ENCODE results near the gene PSRC1. TPM values are rescaled to one million over a fixed set of nuclear protein-coding genes. Genes with fewer than 3 reads are reported as not detected.

The PSRC1 gene
- total RNA-seq, 1 donor from 2014 or later = 78.1 TPM

GRCh38 chr1:109319114-109319513 lies 36.2 kb upstream of the PSRC1 start:
- peaks cover 2% of the 10 kb centered on the region for H3K27me3 Mint-ChIP-seq (ENCODE audit: insufficient read depth, low read depth)
- Histone ChIP-seq H3K4me2 (no peak overlapping the region), H3K27me3 (no peaks in the 10 kb centered on the region), H3K9ac (no peak overlapping the region), H3K9me3 (ENCODE audit: low read depth) (no peaks in the 10 kb centered on the region), H4K20me1 (ENCODE audit: low read depth) (no peaks in the 10 kb centered on the region), H3K79me2 (ENCODE audit: low read depth) (no peaks in the 10 kb centered on the region), H3K4me3 (no peak overlapping the region), H3F3A (ENCODE audit: low read depth) (no peaks in the 10 kb centered on the region), H3K36me3 (no peaks in the 10 kb centered on the region), H3K27ac (no peak overlapping the region), H2AFZ (replicated peaks) (no peak overlapping the region), H3K4me1 (no peaks in the 10 kb centered on the region)
- no peaks in the 10 kb centered on the region for H3K9me3 Mint-ChIP-seq
- no peaks in the 10 kb centered on the region for H3K4me1 Mint-ChIP-seq
- TF ChIP-seq EZH2 (IDR thresholded peaks at IDR 0.05) (no peak), CTCF (IDR thresholded peaks at IDR 0.05) (no peak), EZH2phosphoT487 (IDR thresholded peaks at IDR 0.05) (no peak)
- H3K4me3 Mint-ChIP-seq = no peak overlapping the region
- peaks cover 38% of the 10 kb centered on the region for H3K36me3 Mint-ChIP-seq
- H3K27ac Mint-ChIP-seq = no peak overlapping the region
- DNase-seq (ENCODE audit: low spot score) = no peak

DNA sequence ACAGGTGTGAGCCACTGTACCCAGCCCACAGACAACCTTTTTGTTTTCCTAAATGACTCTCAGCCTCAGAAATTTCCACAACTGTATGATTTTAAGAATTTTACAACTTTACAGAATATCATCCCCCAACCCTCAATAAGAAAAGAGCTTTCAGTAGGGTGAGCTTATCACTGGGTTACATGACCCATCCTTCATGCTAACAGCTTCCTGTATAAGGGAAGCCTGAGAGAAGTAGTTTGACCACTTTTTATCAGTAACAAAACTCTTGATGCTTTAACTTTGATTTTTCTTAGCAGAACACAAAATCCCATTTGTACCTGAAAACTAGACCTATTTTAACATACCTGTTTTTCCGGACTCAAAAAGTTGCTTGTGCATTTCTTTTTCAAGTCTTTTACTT lies 33.6 kb upstream of the PSRC1 start:
- Histone ChIP-seq H3K79me2 (ENCODE audit: low read depth) (no peaks in the 10 kb centered on the region), H3F3A (ENCODE audit: low read depth) (no peaks in the 10 kb centered on the region), H3K36me3 (no peaks in the 10 kb centered on the region), H3K9me3 (ENCODE audit: low read depth) (no peaks in the 10 kb centered on the region), H3K9ac (no peak overlapping the region), H2AFZ (replicated peaks) (no peak overlapping the region), H4K20me1 (ENCODE audit: low read depth) (no peaks in the 10 kb centered on the region), H3K27ac (no peak overlapping the region), H3K27me3 (no peaks in the 10 kb centered on the region), H3K4me2 (no peak overlapping the region), H3K4me3 (no peak overlapping the region), H3K4me1 (no peaks in the 10 kb centered on the region)
- no peak for DNase-seq (ENCODE audit: low spot score)
- no peak overlapping the region for H3K27ac Mint-ChIP-seq
- no peak overlapping the region for H3K4me3 Mint-ChIP-seq
- H3K4me1 Mint-ChIP-seq = no peaks in the 10 kb centered on the region
- no peaks in the 10 kb centered on the region for H3K9me3 Mint-ChIP-seq
- no peak for TF ChIP-seq EZH2phosphoT487 (IDR thresholded peaks at IDR 0.05)
- no peak for TF ChIP-seq CTCF (IDR thresholded peaks at IDR 0.05)
- no peak for TF ChIP-seq EZH2 (IDR thresholded peaks at IDR 0.05)
- H3K36me3 Mint-ChIP-seq = peaks cover 37% of the 10 kb centered on the region
- H3K27me3 Mint-ChIP-seq (ENCODE audit: insufficient read depth, low read depth) = peaks cover 2% of the 10 kb centered on the region

GRCh38 chr1:109315288-109315687 lies 32.3 kb upstream of the PSRC1 start:
- H3K27ac Mint-ChIP-seq = no peak overlapping the region
- Histone ChIP-seq H2AFZ (replicated peaks) (no peak overlapping the region), H3K79me2 (ENCODE audit: low read depth) (no peaks in the 10 kb centered on the region), H3K36me3 (no peaks in the 10 kb centered on the region), H3K4me3 (no peak overlapping the region), H3K9me3 (ENCODE audit: low read depth) (no peaks in the 10 kb centered on the region), H3K4me2 (no peak overlapping the region), H4K20me1 (ENCODE audit: low read depth) (no peaks in the 10 kb centered on the region), H3K4me1 (no peaks in the 10 kb centered on the region), H3F3A (ENCODE audit: low read depth) (no peaks in the 10 kb centered on the region), H3K27ac (no peak overlapping the region), H3K9ac (no peak overlapping the region), H3K27me3 (no peaks in the 10 kb centered on the region)
- no peaks in the 10 kb centered on the region for H3K4me1 Mint-ChIP-seq
- H3K36me3 Mint-ChIP-seq = peaks cover 33% of the 10 kb centered on the region
- H3K27me3 Mint-ChIP-seq (ENCODE audit: insufficient read depth, low read depth) = no peaks in the 10 kb centered on the region
- no peak for TF ChIP-seq EZH2phosphoT487 (IDR thresholded peaks at IDR 0.05)
- no peak for TF ChIP-seq CTCF (IDR thresholded peaks at IDR 0.05)
- no peak for TF ChIP-seq EZH2 (IDR thresholded peaks at IDR 0.05)
- no peaks in the 10 kb centered on the region for H3K9me3 Mint-ChIP-seq
- no peak overlapping the region for H3K4me3 Mint-ChIP-seq
- DNase-seq (ENCODE audit: low spot score) = no peak

Measured in neural progenitor cell (in vitro differentiated cells).